NCI-H2081 (cell line): ENCODE results near the gene UGT1A10.

Experiments
- DNase-seq, 2 experiments: peaks; one replicate each; lab custom pipeline; 2025; lab: John Stamatoyannopoulos, UW

The UGT1A10 gene

GRCh38 chr2:233803994-233804393 is 167.7 kb downstream of the UGT1A10 start:
- no peak for DNase-seq

DNA sequence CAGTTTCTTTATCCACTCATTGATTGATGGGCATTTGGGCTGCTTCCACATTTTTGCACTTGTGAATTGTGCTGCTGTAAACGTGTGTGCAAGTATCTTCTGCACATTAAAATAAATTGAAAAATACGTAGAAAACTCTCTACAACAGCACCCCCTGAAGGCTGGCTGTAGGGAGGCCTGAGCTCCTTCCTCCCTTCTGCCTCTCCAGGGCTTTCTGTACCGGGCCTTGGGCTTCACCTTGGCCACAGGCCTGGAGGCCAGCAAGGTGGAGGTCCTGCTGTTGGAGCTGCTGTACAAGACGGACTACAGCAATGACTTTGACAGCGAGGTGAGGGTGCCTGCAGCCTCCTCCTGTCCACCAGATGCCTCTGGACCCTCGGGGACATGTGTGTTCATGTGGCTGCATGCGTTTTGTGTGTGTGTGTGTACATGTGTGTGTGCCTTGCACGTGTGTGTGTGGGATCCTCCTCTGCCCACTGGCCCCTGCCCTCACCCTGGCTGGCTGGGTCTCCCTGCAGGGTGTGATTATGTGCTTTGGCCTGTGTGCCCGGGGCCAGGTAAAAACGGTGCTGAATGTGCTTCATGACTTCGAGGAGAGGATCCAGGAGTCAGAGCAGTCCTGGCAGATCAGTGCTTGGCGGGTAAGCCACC is 171.1 kb downstream of the UGT1A10 start:
- no peak for DNase-seq

DNA sequence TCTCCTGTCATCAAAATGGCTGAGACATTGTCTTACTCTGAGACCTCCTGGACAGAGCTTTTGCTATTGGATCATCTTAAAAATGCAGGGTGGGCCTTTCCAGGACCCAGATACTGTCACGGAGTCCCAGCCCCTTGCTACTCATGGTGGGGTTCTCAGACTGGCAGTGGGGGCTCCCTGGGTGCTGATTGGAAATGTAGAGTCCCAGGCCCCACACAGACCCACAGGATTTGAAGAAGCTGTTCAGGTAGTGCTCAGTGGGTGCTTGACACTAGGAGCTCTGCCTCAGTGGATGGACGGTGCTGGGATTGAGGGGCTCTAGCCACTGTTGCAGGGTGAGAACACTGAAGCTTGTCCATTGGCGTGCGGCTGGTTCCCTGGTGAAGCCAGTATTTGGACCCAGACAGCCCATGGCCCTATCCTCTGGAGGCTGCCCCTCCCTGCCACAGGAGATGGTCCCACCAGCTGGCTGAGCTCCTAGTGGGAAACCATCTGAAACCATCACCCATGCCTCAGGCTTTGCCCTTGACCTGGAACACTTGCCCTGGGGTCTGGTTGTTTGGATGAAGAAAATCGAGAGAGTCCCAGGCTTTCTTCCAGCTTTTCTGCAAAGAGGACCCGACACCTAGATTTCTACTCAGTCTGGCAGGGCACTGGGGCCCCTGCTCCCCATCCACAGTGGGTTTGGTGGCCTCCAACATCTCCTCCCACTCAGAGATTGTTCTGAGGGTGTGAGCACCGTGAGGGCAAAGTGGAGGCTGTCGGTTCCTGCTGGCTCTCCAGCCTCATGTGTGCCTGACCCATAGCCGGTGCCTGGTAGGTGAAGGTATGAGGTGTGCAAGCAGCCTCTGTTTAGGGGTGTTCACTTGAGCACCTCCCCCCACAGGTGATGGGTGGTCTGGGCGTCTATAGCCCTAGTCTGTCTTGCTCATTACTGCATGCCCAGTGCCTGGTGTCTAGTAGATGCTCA is 172.0 kb downstream of the UGT1A10 start:
- no peak for DNase-seq

DNA sequence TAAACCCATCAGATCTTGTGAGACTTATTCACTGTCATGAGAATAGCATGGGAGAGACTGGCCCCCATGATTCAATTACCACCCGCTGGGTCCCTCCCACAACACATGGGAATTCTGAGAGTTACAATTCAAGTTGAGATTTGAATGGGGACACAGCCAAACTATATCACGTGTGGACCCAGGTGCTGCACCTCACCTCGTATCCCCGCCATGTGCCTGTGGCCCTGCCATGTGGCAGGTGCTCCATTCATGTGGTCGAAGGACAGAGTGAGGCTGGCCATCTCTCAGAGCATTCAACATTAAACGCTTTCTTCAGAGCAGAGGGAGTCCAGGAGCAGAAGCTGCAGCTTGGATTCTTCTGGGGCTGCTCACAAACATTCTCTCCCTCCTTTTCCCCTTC is 174.1 kb downstream of the UGT1A10 start:
- no peak for DNase-seq

GRCh38 chr2:233811087-233811486 is 174.8 kb downstream of the UGT1A10 start:
- no peak for DNase-seq

GRCh38 chr2:233811732-233812131 is 175.5 kb downstream of the UGT1A10 start:
- no peak for DNase-seq

DNA sequence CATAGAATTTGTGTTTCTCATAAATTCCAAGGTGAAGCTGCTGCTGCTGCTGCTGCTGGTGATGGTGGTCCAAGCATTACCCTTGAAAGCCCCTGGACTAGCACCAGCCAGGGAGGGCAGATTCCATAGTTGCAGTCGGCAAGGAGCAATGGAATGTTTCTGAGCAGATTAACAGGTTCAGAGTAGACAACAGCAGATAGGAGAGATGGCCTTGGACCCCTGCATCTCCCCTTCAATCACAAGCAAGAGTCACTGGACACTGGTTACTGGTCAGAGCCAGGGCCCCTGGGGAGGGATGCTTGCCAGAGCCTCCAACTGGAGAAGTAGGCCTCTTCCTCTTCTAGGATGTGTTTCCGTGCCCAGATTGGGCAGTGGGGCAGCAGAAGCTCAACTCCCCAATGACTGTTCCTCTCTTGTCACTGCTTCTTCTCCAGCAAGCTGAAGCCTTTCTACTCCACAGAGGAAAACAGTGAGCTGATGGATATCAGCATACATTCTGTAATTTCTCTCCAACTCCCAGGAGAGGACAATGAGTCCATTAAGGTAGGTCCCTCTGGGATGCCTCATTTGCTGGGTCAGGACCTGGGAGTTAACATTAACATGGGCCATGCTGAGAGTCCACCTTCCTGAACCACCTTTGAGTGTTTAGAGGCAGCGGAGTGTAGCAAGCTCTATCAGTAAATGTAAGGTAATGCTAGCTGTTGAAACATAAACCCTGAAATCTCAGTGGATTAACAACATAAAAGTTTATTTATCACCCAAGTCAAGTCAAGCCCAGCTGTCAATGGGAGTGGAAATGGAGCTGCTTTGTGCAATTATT is 177.2 kb downstream of the UGT1A10 start:
- DNase-seq, result no peak

DNA sequence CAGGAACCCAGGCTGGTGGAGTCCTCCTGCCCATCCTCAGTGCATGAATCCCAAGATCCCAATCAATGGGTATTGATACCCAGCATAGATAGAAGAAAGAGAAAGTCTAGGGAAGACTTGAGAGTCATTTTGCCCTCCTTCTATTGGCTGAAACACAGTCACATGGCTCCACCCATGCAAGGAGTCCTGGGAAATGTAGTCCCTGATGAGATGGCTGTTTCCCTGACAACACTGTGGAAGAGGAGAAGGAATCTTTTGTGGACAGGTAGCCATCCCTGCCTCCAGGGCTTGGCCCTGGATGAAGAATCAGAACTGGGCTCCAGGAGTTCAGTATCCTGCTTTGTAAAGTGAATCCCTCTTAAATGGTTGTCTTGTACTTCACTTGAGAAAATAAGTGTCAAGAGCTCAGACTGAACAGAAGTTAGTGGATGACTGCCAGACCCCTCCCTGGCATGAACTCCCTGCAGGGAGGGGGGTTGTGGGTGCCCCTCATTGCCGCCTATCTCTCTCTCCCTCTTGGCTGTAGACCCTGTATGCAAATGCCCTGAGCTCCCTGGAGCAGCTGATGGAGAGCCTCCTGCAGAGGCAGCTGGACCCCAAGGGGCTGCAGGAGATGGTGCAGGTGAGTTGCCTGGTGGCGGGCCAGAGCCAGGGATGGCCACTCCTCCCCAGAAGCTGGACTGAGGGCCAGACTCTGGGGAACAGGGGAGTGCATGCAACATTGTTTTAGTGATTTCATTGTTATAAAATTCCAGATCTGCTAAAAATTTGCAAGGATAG is 178.0 kb downstream of the UGT1A10 start:
- no peak for DNase-seq

GRCh38 chr2:233815861-233816260 is 179.6 kb downstream of the UGT1A10 start:
- DNase-seq, result no peak

DNA sequence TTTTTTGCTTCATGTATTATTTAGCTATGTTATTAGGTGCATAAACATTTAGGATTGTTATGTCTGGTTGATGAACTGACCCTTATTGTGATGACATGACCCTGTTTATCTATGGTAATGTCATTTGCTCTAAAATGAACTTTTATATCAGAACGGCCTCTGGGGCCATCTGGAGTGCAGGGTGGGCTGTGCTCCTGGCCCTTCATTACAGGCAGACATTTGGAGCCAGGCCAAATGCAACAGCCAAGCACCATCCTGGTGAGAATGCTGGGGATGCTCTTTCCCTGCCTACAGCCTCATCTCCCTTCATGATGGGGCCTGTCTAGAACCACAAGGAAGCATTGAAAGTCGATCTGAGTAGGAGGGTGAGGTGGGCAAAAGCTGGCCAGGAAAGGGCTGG is 180.1 kb downstream of the UGT1A10 start:
- peak in 1 of 2 experiments; percentile 28 for DNase-seq

- DNase-seq, result no peak
Observed at GRCh38 chr2:233816771-233817170, 180.5 kb downstream of the UGT1A10 start.

DNA sequence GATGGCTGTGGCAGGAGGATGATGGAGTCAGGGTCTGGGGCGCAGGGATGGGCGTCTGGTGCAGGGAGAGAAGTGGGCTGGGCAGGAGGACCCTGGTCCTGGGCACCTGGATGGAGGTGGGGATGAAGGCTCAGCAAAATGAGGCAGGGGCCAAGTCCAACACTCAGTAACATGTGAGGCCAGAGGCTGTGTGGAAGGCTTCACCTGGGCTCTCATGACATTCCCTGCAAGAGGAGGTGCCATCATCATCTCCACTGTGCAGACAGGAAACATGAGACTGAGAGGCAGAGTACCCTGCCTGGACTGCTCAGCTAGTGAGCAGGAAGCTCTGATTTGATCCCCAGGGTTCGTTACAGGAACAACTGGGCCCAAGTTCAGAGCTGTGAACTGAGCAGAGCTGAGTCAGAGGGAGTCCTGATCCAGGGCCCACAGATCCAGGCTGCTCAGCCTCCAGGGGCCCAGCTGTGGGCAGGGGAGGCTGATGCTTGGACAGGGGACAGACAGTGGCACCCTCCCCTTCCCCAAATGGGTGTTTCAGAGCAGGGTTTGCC is 181.2 kb downstream of the UGT1A10 start:
- no peak for DNase-seq

GRCh38 chr2:233817995-233818638 is 181.9 kb downstream of the UGT1A10 start:
- no peak for DNase-seq

DNA sequence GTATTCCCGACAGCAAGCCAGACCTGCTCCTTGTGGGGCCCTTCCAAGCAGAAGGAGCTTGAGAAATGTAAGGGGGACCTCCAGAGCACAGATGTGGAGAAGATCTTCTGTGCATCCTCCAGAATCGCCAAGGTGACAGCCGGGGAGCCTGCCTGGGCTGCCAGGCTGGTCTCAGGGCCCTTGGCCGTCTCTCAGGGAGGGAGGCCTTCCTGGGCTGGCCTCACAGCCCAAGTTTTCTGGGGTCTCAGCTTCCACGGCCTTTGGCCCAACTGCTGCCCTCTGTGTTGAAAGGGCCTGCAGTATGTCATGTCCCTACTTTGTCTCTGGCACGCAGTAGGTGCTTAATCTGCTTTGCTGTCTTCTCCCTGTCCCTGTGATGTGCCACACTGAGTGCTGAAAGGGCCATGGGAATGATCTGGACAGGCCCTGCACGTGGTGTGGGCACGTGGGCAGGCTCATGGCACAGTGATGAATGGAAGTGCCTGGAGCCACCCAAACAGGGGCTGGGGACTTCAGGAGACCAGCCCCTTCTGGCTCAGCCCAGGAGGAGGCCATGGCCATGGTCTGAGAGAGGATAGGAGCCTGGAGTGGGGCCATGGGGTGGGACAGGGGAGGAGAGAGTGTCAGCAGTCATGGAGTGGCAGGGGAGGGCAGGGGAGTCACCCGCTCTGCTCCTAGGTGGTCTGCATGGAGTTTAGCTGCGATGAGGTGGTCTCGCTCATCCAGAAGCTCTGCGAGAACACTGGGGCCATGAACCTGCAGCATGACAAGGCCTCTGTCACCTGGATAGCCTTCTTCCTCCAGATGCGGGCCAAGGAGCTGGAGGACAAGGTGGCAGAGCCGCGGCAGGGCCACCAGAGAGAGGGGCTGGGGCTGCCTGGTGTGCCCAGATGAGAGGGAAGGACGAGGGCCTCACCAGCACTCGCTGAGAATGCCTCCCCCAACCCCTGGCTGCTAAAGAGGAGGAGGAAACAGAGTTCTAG is 182.7 kb downstream of the UGT1A10 start:
- no peak for DNase-seq

DNA sequence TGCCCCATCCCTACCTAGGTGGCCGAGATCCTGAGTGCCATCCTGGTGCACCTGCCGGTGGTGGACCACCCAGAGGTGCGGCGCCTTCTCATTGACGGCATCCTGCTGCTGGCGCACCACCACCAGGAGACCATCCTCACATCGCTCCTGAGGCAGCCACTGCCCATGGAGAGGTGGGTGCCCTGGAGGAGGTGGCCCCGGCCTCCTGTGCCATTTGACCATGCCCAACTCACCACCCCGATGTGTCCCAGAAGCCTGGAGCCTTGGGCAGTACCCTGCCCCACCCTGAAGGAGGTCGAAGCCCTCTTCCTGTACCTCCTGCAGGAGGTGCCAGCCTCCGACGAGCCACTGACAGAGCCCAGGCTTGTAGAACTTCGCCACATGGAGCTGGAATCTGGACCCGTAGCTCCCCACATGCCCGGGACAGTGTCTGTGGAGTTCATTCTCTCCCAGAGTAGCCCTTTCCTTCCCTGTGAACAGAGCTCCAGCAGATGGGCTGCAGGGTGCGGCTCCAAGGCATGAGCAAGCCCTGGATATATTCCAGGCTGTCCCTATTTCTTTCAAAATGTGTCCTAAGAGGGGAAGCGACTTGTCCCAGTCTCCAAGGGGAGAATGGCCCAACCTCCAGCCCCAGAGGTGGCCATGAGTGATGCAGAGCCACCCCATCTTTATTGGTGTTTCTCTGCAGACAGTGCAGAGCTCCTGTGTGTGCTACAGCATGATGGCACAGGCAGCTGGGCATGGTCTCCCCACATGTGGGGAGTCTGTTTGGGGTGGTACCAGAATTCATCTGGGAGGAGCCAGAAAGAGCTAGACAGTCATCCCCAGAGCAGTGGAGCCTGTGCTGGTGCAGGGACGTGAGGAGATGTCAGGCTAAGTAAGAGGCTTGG is 183.9 kb downstream of the UGT1A10 start:
- no peak for DNase-seq

GRCh38 chr2:233820774-233821105 is 184.5 kb downstream of the UGT1A10 start:
- DNase-seq, result no peak

DNA sequence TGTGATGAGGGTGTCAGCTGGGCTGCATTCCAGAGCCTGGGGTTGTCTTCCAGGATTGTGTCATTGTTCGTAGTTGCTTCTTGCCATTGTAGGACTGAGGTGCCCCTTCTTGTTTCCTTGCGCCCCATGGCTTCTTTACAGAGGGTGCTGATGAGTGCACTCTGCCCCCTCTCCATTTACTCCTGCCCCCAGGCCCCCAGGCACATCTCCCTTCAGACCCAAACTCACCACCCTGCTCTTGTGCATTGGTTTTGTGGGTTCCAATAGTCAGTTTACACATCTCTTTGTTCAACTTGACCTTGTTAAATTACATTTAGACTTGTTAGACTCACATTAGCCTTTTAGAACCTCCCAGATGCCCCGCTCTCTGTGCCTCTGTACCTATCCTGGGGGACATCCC is 184.9 kb downstream of the UGT1A10 start:
- no peak for DNase-seq

- DNase-seq, result no peak
Observed at GRCh38 chr2:233821709-233822100, 185.5 kb downstream of the UGT1A10 start.
